HEK293 (cell line): ENCODE results near the gene KCNMA1.

ENCODE experiments used
- EGR2 ChIP-seq: fragments of 450-650 bp; formaldehyde crosslinking; IDR thresholded peaks from 2 replicates; pipeline ENCODE4 v1.5.1; 2016; ENCODE audit warnings: low read depth, missing biosample characterization, missing genetic modification characterization
- HIC1 ChIP-seq: fragments of 450-650 bp; formaldehyde crosslinking; IDR thresholded peaks from 2 replicates; pipeline ENCODE4 v1.5.1; 2016; ENCODE audit warnings: missing biosample characterization, missing genetic modification characterization
- KLF17 ChIP-seq: fragments of 450-650 bp; formaldehyde crosslinking; IDR thresholded peaks from 2 replicates; pipeline ENCODE4 v1.5.1; 2016; ENCODE audit warnings: missing biosample characterization, missing genetic modification characterization
- KLF7 ChIP-seq: fragments of 450-650 bp; formaldehyde crosslinking; IDR thresholded peaks from 2 replicates; pipeline ENCODE4 v1.5.1; 2016; ENCODE audit warnings: missing biosample characterization, missing genetic modification characterization, borderline replicate concordance
- PRDM6 ChIP-seq: fragments of 450-650 bp; formaldehyde crosslinking; IDR thresholded peaks from 2 replicates; pipeline ENCODE4 v1.5.1; 2017; ENCODE audit warnings: missing biosample characterization, missing genetic modification characterization
- ZBTB11 ChIP-seq: fragments of 450-650 bp; formaldehyde crosslinking; conservative IDR thresholded peaks from 2 replicates; pipeline ENCODE4 v1.5.1; 2016; ENCODE audit warnings: low read depth, missing biosample characterization, missing genetic modification characterization
- ZBTB17 ChIP-seq: fragments of 450-650 bp; formaldehyde crosslinking; IDR thresholded peaks from 2 replicates; pipeline ENCODE4 v1.5.1; 2016; ENCODE audit warnings: missing biosample characterization, missing genetic modification characterization
- ZBTB21 ChIP-seq: fragments of 450-650 bp; formaldehyde crosslinking; IDR thresholded peaks from 2 replicates; pipeline ENCODE4 v1.5.1; 2017; ENCODE audit warnings: missing biosample characterization, missing genetic modification characterization
- ZBTB6 ChIP-seq: fragments of 450-650 bp; formaldehyde crosslinking; IDR thresholded peaks from 2 replicates; pipeline ENCODE4 v1.5.1; 2017; ENCODE audit warnings: missing biosample characterization, missing genetic modification characterization
- ZEB2 ChIP-seq: fragments of 450-650 bp; formaldehyde crosslinking; IDR thresholded peaks from 2 replicates; pipeline ENCODE4 v1.5.1; 2016; ENCODE audit warnings: missing biosample characterization, missing genetic modification characterization
- ZNF121 ChIP-seq: fragments of 450-650 bp; formaldehyde crosslinking; IDR thresholded peaks from 2 replicates; pipeline ENCODE4 v1.5.1; 2016; ENCODE audit warnings: missing biosample characterization, missing genetic modification characterization
- ZNF157 ChIP-seq: fragments of 450-650 bp; formaldehyde crosslinking; IDR thresholded peaks from 2 replicates; pipeline ENCODE4 v1.5.1; 2016; ENCODE audit warnings: missing biosample characterization, missing genetic modification characterization
- ZNF202 ChIP-seq: fragments of 450-650 bp; formaldehyde crosslinking; IDR thresholded peaks from 2 replicates; pipeline ENCODE4 v1.5.1; 2016; ENCODE audit warnings: missing biosample characterization, missing genetic modification characterization, borderline replicate concordance
- ZNF214 ChIP-seq: fragments of 450-650 bp; formaldehyde crosslinking; IDR thresholded peaks from 2 replicates; pipeline ENCODE4 v1.5.1; 2017; ENCODE audit warnings: missing biosample characterization, mild to moderate bottlenecking, missing genetic modification characterization, borderline replicate concordance
- ZNF362 ChIP-seq: fragments of 450-650 bp; formaldehyde crosslinking; IDR thresholded peaks from 2 replicates; pipeline ENCODE4 v1.5.1; 2016; ENCODE audit warnings: missing biosample characterization, missing genetic modification characterization
- ZNF426 ChIP-seq: fragments of 450-650 bp; formaldehyde crosslinking; IDR thresholded peaks from 2 replicates; pipeline ENCODE4 v1.5.1; 2017; ENCODE audit warnings: missing biosample characterization, missing genetic modification characterization, mild to moderate bottlenecking, inconsistent platforms, moderate library complexity
- ZNF488 ChIP-seq: fragments of 450-650 bp; formaldehyde crosslinking; IDR thresholded peaks from 2 replicates; pipeline ENCODE4 v1.5.1; 2016; ENCODE audit warnings: missing biosample characterization, missing genetic modification characterization
- ZNF645 ChIP-seq: fragments of 450-650 bp; formaldehyde crosslinking; IDR thresholded peaks from 2 replicates; pipeline ENCODE4; 2016; ENCODE audit warnings: missing biosample characterization, missing genetic modification characterization
- ZNF658 ChIP-seq: fragments of 450-650 bp; formaldehyde crosslinking; IDR thresholded peaks from 2 replicates; pipeline ENCODE4; 2016; ENCODE audit warnings: missing biosample characterization, missing genetic modification characterization
- ZNF776 ChIP-seq: fragments of 450-650 bp; formaldehyde crosslinking; IDR thresholded peaks from 2 replicates; pipeline ENCODE4 v1.5.0; 2017; ENCODE audit warnings: missing biosample characterization, missing genetic modification characterization, borderline replicate concordance
- ZNF791 ChIP-seq: fragments of 450-650 bp; formaldehyde crosslinking; IDR thresholded peaks from 2 replicates; pipeline ENCODE4 v1.5.1; 2016; ENCODE audit warnings: missing biosample characterization, missing genetic modification characterization

Gene KCNMA1

GRCh38 chr10:77305650-77306632, 331.7 kb downstream of the KCNMA1 start (continued):
- TF ChIP-seq ZBTB11 (tag by site-specific recombination) (no peak), ZNF776 (tag by site-specific recombination) (no peak), ZNF791 (no peak), ZBTB6 (tag by site-specific recombination) (peak; percentile 72), KLF7 (peak; percentile 89), ZNF202 (tag by site-specific recombination) (no peak), PRDM6 (tag by site-specific recombination) (peak; percentile 97), ZNF426 (no peak), KLF17 (no peak), ZNF645 (tag by site-specific recombination) (peak; percentile 74; the same call in 1 of the 2 replicates), ZNF214 (tag by site-specific recombination) (no peak), ZNF121 (tag by site-specific recombination) (no peak), HIC1 (tag by site-specific recombination) (no peak; the same call in 1 of the 2 replicates), ZNF488 (tag by site-specific recombination) (peak; percentile 97), ZBTB21 (peak; percentile 68; the same call in 1 of the 2 replicates), EGR2 (no peak), ZNF362 (tag by site-specific recombination) (no peak), ZNF658 (tag by site-specific recombination) (no peak), ZNF157 (no peak), ZBTB17 (tag by site-specific recombination) (0 out of 2 replicates have a peak, but pooled peaks have one; percentile 31), ZEB2 (tag by site-specific recombination) (peak; percentile 73)
